GM20000 (cell line): ENCODE data around the gene PLEKHA8.

Experiments
- DNase-seq: peaks from one replicate; pipeline ENCODE4 v3.0.0; 2012; ENCODE audit warnings: low spot score
- CTCF ChIP-seq: IDR thresholded peaks from 2 replicates; pipeline ENCODE4 v1.5.1; 2012; ENCODE audit warnings: mild to moderate bottlenecking, control low read depth; ENCODE audit errors: extremely low read depth, missing control alignments

Gene PLEKHA8

GRCh38 chr7:30028216-30028748 is at the start of gene PLEKHA8:
Gene PLEKHA8, plus strand, starts transcription at chr7:30028412. Its CDS starts 351 bp downstream, at chr7:30028763.
- peak; percentile 93 for DNase-seq
- TF ChIP-seq CTCF, result no peak

- no peak for DNase-seq
- TF ChIP-seq CTCF, result no peak
These were observed 48.1 kb upstream of the PLEKHA8 start for GRCh38 chr7:29980151-29980550.

GRCh38 chr7:29987083-29987482 is 41.1 kb upstream of the PLEKHA8 start:
- DNase-seq, result no peak
- no peak for TF ChIP-seq CTCF

GRCh38 chr7:29987811-29988317 is 40.3 kb upstream of the PLEKHA8 start:
- peak; percentile 34 for DNase-seq
- TF ChIP-seq CTCF, result no peak

- DNase-seq, result peak; percentile 71
- TF ChIP-seq CTCF, result no peak
These were observed 39.6 kb upstream of the PLEKHA8 start for GRCh38 chr7:29988424-29989256.

GRCh38 chr7:29989257-29989995 is 38.8 kb upstream of the PLEKHA8 start, which contains the start of gene SCRN1:
Gene SCRN1, minus strand, starts transcription at chr7:29989801. Its CDS starts 20,734 bp downstream, at chr7:29969067.
- DNase-seq, result peak; percentile 85
- no peak for TF ChIP-seq CTCF
